Testis (tissue), 3 donors: ENCODE results near the gene ACKR4. TPM values are rescaled to one million over a fixed set of nuclear protein-coding genes. Genes with fewer than 3 reads are reported as not detected.

Experiments
- DNase-seq: peaks from one replicate; pipeline ENCODE4 v3.0.0-alpha.2; 2019
- H3K27ac ChIP-seq, 2 donors: fragments of 200-600 bp; sonication (generic); one replicate each; pipeline ENCODE4 v1.5.1; 2019
- H3K27me3 ChIP-seq: fragments of 200-600 bp; sonication (generic); one replicate; pipeline ENCODE4 v1.5.1; 2019
- H3K36me3 ChIP-seq: fragments of 200-600 bp; sonication (generic); one replicate; pipeline ENCODE4 v1.5.1; 2017; ENCODE audit warnings: low read depth; ENCODE audit errors: missing control alignments
- H3K4me1 ChIP-seq: fragments of 200-600 bp; sonication (generic); one replicate; pipeline ENCODE4 v1.5.1; 2019
- H3K4me3 ChIP-seq, 2 donors: fragments of 200-600 bp; sonication (generic); one replicate each; pipeline ENCODE4 v1.5.1; 2017 to 2019
- H3K9me3 ChIP-seq: fragments of 200-600 bp; sonication (generic); one replicate; pipeline ENCODE4 v1.5.1; 2017
- CTCF ChIP-seq, 3 experiments: fragments of 450-650 bp in 2 of 3; fragments of 200-600 bp in 1 of 3; sonication (generic) in 1 of 3; IDR thresholded peaks; one replicate each; pipeline ENCODE4 v1.5.1; 2016 to 2019; ENCODE audit warnings: antibody characterized with exemption in 3 of 3, mild to moderate bottlenecking in 2 of 3, moderate library complexity in 1 of 3
- POLR2A ChIP-seq: fragments of 450-650 bp; IDR thresholded peaks from one replicate; pipeline ENCODE4 v1.6.1; 2017; ENCODE audit warnings: antibody characterized with exemption, mild to moderate bottlenecking, moderate library complexity
- WGBS, 2 donors: methylation state at CpG; one replicate each; pipeline ENCODE4 v1.1.5; 2018; 5-methylcytosine and 5-hydroxymethylcytosine counted together
- intact Hi-C: fragments of 100-400 bp; cut with DNase I; formaldehyde crosslinking; loops from one replicate; pipeline ENCODE4 v1.15.1; 2023; ENCODE audit warnings: low total_unique reads
- polyA plus RNA-seq: library from polyadenylated mRNA; stranded (reverse); fragments of 350-450 nt; fragmentation: Illumina TruSeq; extraction: RNeasy Lipid Tissue Mini Kit (QIAGEN cat#74804); gene quantifications from one replicate; pipeline ENCODE4 v1.2.3, GENCODE V29; 2014; ENCODE audit warnings: low read depth, low replicate concordance; ENCODE audit not compliant: insufficient read depth
- total RNA-seq, 2 donors: library from RNA; depleted of rRNA; stranded (reverse); fragments of >200 nt; gene quantifications; one replicate each; pipeline ENCODE4 v1.2.3, GENCODE V29; 2016

ACKR4 gene
- total and polyA plus RNA-seq, 3 donors from 2014 or later = 0.16 to 1.2 TPM; not detected in 1

DNA sequence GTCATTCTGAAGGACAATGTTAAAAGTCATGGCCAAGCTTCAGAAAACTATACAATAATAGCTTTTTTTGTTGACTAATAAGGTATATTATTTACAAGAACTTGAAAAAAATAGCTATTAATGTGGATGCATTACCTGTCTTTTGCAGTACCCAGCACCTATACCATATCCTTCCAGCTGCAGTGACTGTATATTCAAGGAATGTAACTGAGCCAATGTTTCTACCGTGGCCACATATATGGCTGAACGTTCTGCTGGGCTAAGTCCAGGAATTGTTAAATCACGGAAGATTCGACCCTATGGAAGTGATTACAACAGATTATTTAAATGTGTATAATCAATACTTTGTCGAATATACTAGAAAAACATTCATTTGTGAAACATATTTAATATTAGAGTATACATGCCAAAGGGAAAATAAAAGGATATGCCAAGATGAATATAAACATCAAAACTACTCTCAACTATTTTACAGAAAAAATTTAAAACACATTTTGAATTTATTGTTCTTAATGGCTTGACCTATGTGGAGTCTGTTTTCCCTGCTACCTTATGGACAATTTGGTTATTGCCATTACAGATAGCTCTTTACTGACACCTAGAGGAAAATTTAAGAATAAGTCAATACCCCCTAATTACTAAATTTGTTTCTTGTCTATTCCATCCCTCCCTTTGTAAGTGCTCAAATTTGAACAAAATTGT lies 44.9 kb downstream of the ACKR4 start:
- DNase-seq = no peak
- Histone ChIP-seq H3K4me3 (no peak overlapping the region), H3K27me3 (no peaks in the 10 kb centered on the region), H3K27ac (no peak overlapping the region), H3K36me3 (no peaks in the 10 kb centered on the region), H3K4me1 (no peaks in the 10 kb centered on the region), H3K9me3 (no peaks in the 10 kb centered on the region)
- WGBS, 2 donors = 72 to 77% methylated on average over 5 of the region's 5 CpGs
- peak; percentile 50 to 83 (median 65) for TF ChIP-seq CTCF (IDR thresholded peaks at IDR 0.05)
- TF ChIP-seq POLR2A = no peak
- intact Hi-C loops = loop anchor here (5.0 kb wide), 1 partner anchor 100 kb away; no protein-coding TSS in a partner anchor

GRCh38 chr3:132642539-132642847 lies 45.4 kb downstream of the ACKR4 start:
- no peaks in the 10 kb centered on the region for H3K9me3 ChIP-seq
- no peaks in the 10 kb centered on the region for H3K27me3 ChIP-seq
- H3K4me1 ChIP-seq = no peaks in the 10 kb centered on the region
- H3K27ac ChIP-seq = no peak overlapping the region
- H3K36me3 ChIP-seq = no peaks in the 10 kb centered on the region
- TF ChIP-seq CTCF (IDR thresholded peaks at IDR 0.05) (no peak), POLR2A (no peak)
- H3K4me3 ChIP-seq = no peak overlapping the region
- no peak for DNase-seq
- 72 to 73% methylated on average over 2 of the region's 2 CpGs for WGBS, 2 donors
- intact Hi-C loops = loop anchor here (5.0 kb wide), 1 partner anchor 100 kb away; no protein-coding TSS in a partner anchor

DNA sequence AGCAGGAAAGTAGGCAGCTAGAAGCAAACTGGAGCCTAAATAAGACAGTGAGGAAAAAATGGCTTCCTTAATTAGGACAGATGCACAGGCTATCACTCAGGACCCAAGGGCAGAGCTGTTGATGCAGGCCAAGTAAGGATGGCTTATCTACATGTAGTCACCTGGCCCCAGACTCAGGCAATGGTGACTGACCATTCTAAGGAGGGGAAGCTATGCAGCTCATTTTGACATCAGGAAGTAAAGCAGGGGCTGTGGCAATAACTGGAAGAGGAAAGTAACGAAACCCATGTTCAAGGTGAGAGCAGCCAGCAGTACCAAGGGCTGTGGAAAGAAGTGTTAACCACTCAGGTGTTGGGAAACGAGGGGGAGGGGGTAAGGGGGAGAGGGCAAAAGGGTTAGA lies 46.3 kb downstream of the ACKR4 start:
- intact Hi-C loops = loop anchor here (5.0 kb wide), 1 partner anchor 101 kb away; no protein-coding TSS in a partner anchor
- no peak overlapping the region for H3K27ac ChIP-seq
- no peaks in the 10 kb centered on the region for H3K4me1 ChIP-seq
- DNase-seq = no peak
- no peaks in the 10 kb centered on the region for H3K36me3 ChIP-seq
- H3K9me3 ChIP-seq = no peaks in the 10 kb centered on the region
- H3K27me3 ChIP-seq = no peaks in the 10 kb centered on the region
- H3K4me3 ChIP-seq = no peak overlapping the region
- WGBS, 2 donors = 75 to 82% methylated on average over 2 of the region's 2 CpGs
- TF ChIP-seq CTCF (IDR thresholded peaks at IDR 0.05) = no peak
- no peak for TF ChIP-seq POLR2A

DNA sequence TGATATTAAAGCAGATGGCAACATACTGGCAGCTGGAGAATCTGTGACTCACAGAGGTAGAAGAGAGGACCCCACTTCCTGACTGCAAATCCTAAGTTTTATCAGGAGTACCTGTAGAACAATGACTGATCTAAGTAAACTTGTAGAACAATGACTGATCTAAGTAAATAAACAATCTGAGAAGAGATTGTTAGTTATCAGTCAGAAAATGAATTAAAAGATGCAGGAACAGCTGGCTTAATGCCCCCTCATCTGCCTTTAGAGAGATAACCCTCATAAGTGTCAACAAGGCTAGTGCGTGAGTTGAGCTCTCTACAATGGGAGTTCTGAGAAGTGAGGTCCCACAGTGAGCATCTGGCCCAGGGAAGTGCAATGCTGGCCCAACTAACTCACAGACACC lies 48.0 kb downstream of the ACKR4 start:
- Histone ChIP-seq H3K9me3 (no peaks in the 10 kb centered on the region), H3K4me3 (no peak overlapping the region), H3K4me1 (no peaks in the 10 kb centered on the region), H3K27me3 (no peaks in the 10 kb centered on the region), H3K36me3 (no peaks in the 10 kb centered on the region), H3K27ac (no peak overlapping the region)
- no peak for DNase-seq
- TF ChIP-seq POLR2A (no peak), CTCF (IDR thresholded peaks at IDR 0.05) (no peak)
- intact Hi-C loops = no loop called here
- 93 to 95% methylated on average over 1 of the region's 1 CpG for WGBS, 2 donors

DNA sequence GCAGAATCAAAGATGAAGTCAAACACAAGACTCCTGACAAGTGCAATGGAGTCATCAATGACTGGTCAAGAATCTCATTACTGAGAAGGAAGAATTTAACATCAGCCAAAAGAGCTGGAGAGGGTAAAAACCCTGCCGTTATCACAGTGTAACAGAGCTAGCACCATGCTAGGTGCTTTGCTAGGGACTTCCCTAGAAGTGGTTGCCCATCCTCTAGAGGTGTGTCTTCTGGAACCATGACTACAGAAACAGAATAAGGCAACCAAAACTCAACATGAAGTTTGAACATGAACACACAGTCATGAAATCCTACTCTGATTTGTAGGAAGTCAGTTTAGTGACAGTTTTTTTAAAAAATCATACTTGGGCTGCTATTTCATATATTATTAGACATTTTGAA lies 53.1 kb downstream of the ACKR4 start:
- Histone ChIP-seq H3K36me3 (no peaks in the 10 kb centered on the region), H3K4me3 (no peak overlapping the region), H3K4me1 (peaks cover 5% of the 10 kb centered on the region), H3K9me3 (no peaks in the 10 kb centered on the region), H3K27me3 (no peaks in the 10 kb centered on the region), H3K27ac (no peak overlapping the region)
- DNase-seq = no peak
- 92 to 100% methylated on average over 1 of the region's 1 CpG for WGBS, 2 donors
- TF ChIP-seq POLR2A (no peak), CTCF (IDR thresholded peaks at IDR 0.05) (no peak)
- intact Hi-C loops = no loop called here
